Stimulated activated CD4-positive, alpha-beta T cell treated with anti-CD3 and anti-CD28 coated beads, Interleukin-15, amount 100 ng/mL, for 24 hours (primary cell): ENCODE measurements around the gene MRPL19.

Experiments used
- DNase-seq: peaks from one replicate; pipeline ENCODE4 v3.0.0-alpha.2; 2020

MRPL19 gene

GRCh38 chr2:75646583-75647425, at the start of gene MRPL19:
MRPL19 (plus strand) TSS chr2:75646783; CDS start chr2:75646808, 25 bp downstream.
- DNase-seq: peak; percentile 81

- no peak for DNase-seq
Observed at GRCh38 chr2:75596784-75597183, 49.8 kb upstream of the MRPL19 start.

- DNase-seq: no peak
Observed at GRCh38 chr2:75597949-75598348, 48.6 kb upstream of the MRPL19 start.

GRCh38 chr2:75598589-75599155, 47.9 kb upstream of the MRPL19 start:
- no peak for DNase-seq

- DNase-seq: no peak
Observed at GRCh38 chr2:75600461-75601011, 46.0 kb upstream of the MRPL19 start.

GRCh38 chr2:75602724-75603342, 43.8 kb upstream of the MRPL19 start:
- DNase-seq: no peak

GRCh38 chr2:75603477-75603876, 43.1 kb upstream of the MRPL19 start:
- DNase-seq: no peak

- DNase-seq: no peak
Observed at GRCh38 chr2:75604484-75604883, 42.1 kb upstream of the MRPL19 start.

- no peak for DNase-seq
Observed at GRCh38 chr2:75605770-75606529, 40.6 kb upstream of the MRPL19 start.

- DNase-seq: no peak
Observed at GRCh38 chr2:75606761-75607399, 39.7 kb upstream of the MRPL19 start.

GRCh38 chr2:75607400-75607798, 39.2 kb upstream of the MRPL19 start:
- no peak for DNase-seq

- no peak for DNase-seq
Observed at GRCh38 chr2:75607988-75608683, 38.4 kb upstream of the MRPL19 start.

- DNase-seq: peak; percentile 63
Observed at GRCh38 chr2:75608684-75609333, 37.8 kb upstream of the MRPL19 start.

- no peak for DNase-seq
Observed at GRCh38 chr2:75609334-75609689, 37.3 kb upstream of the MRPL19 start.

- no peak for DNase-seq
Observed at GRCh38 chr2:75609937-75610508, 36.6 kb upstream of the MRPL19 start.

GRCh38 chr2:75610671-75611070, 35.9 kb upstream of the MRPL19 start:
- no peak for DNase-seq

GRCh38 chr2:75612108-75612861, 34.3 kb upstream of the MRPL19 start:
- DNase-seq: no peak

- DNase-seq: no peak
Observed at GRCh38 chr2:75612862-75613243, 33.7 kb upstream of the MRPL19 start.

GRCh38 chr2:75614162-75614651, 32.4 kb upstream of the MRPL19 start:
- DNase-seq: no peak

- DNase-seq: no peak
Observed at GRCh38 chr2:75616406-75616805, 30.2 kb upstream of the MRPL19 start.
